ENCODE data around the gene SAE1. TPM values are rescaled to one million over a fixed set of nuclear protein-coding genes. Genes with fewer than 3 reads are reported as not detected.

SAE1 gene
- polyA plus RNA-seq, 3 donors: 28.3 to 54.2 (median 46.5) TPM

DNA sequence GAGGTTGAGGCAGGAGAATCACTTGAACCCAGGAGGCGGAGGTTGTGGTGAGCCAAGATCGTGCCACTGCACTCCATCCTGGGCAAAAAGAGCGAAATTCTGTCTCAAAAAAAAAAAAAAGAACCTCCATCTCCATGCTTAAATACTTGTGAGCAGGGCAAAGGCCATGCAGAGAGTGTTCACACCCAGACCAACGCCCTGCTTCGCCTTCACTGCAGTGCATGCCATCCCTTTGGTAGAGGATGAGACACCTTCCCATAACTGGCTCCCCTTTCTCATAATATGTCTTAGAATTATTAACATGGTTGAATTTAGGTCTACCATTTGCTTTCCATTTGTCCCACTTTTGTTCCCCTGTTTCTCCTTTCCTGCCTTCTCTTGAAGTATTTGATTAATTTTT lies 84.9 kb downstream of the SAE1 start:
- no peak overlapping the region for H3K27ac Mint-ChIP-seq
- H3K4me1 Mint-ChIP-seq: peaks cover 7% of the 10 kb centered on the region
- H3K4me3 ChIP-seq (replicated peaks in 1 of 3; ENCODE audit: low read depth in 2 of 3, low read length in 3 of 3): no peak overlapping the region
- TF ChIP-seq, protein P1, sequence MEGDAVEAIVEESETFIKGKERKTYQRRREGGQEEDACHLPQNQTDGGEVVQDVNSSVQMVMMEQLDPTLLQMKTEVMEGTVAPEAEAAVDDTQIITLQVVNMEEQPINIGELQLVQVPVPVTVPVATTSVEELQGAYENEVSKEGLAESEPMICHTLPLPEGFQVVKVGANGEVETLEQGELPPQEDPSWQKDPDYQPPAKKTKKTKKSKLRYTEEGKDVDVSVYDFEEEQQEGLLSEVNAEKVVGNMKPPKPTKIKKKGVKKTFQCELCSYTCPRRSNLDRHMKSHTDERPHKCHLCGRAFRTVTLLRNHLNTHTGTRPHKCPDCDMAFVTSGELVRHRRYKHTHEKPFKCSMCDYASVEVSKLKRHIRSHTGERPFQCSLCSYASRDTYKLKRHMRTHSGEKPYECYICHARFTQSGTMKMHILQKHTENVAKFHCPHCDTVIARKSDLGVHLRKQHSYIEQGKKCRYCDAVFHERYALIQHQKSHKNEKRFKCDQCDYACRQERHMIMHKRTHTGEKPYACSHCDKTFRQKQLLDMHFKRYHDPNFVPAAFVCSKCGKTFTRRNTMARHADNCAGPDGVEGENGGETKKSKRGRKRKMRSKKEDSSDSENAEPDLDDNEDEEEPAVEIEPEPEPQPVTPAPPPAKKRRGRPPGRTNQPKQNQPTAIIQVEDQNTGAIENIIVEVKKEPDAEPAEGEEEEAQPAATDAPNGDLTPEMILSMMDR (IDR thresholded peaks at IDR 0.05): no peak
- H3K79me2 ChIP-seq (ENCODE audit: insufficient read depth, low read length): no peaks in the 10 kb centered on the region
- 100% methylated on average over 3 of the region's 5 CpGs for WGBS (ENCODE audit: insufficient coverage)
- H3K27ac ChIP-seq (ENCODE audit: low read depth in 1 of 2, low read length in 2 of 2): no peak overlapping the region
- no peak overlapping the region for H3K9ac ChIP-seq (ENCODE audit: insufficient read depth, low read length, poor library complexity, severe bottlenecking)
- H3K27me3 ChIP-seq (ENCODE audit: control insufficient read depth in 2 of 2, insufficient read depth in 2 of 2, low read length in 2 of 2): no peaks in the 10 kb centered on the region
- peaks cover 0 to 2% of the 10 kb centered on the region in 2 donors for H3K36me3 ChIP-seq (replicated peaks in 1 of 2; ENCODE audit: control insufficient read depth in 1 of 2, insufficient read depth in 2 of 2, low read length in 2 of 2)
- peaks cover 5 to 7% of the 10 kb centered on the region in 2 donors for H3K36me3 Mint-ChIP-seq
- intact Hi-C loops (cut with micrococcal nuclease): no loop called here
- no peaks in the 10 kb centered on the region for H4K20me1 ChIP-seq (ENCODE audit: insufficient read depth, low read length)
- H3K27me3 Mint-ChIP-seq (ENCODE audit: low read depth in 3 of 3): peaks cover 0 to 3% (median 1%) of the 10 kb centered on the region in 3 donors
- no peak overlapping the region for H2AFZ ChIP-seq (ENCODE audit: insufficient read depth, low read depth, low read length, poor library complexity, severe bottlenecking)
- H3K9me3 ChIP-seq (replicated peaks in 1 of 2; ENCODE audit: control insufficient read depth in 1 of 2, insufficient read depth in 1 of 2, low read length in 2 of 2): no peaks in the 10 kb centered on the region
- no peaks in the 10 kb centered on the region for H3K9me3 Mint-ChIP-seq
- no peak overlapping the region for H3K4me3 Mint-ChIP-seq
- H3K4me2 ChIP-seq (replicated peaks; ENCODE audit: extremely low read depth, low read length, poor library complexity, severe bottlenecking): no peak overlapping the region
- H3K4me1 ChIP-seq (ENCODE audit: control insufficient read depth in 1 of 2, insufficient read depth in 2 of 2, low read length in 2 of 2): peaks cover 6 to 7% of the 10 kb centered on the region in 2 donors
- no peak for DNase-seq

- H3K4me1 Mint-ChIP-seq: peaks cover 6% of the 10 kb centered on the region
- peaks cover 0 to 1% (median 0%) of the 10 kb centered on the region in 3 donors for H3K27me3 Mint-ChIP-seq (ENCODE audit: low read depth in 3 of 3)
- H3K36me3 ChIP-seq (replicated peaks in 1 of 2; ENCODE audit: control insufficient read depth in 1 of 2, insufficient read depth in 2 of 2, low read length in 2 of 2): peaks cover 21 to 27% of the 10 kb centered on the region in 2 donors
- H3K4me1 ChIP-seq (ENCODE audit: control insufficient read depth in 1 of 2, insufficient read depth in 2 of 2, low read length in 2 of 2): peaks cover 8 to 11% of the 10 kb centered on the region in 2 donors
- H2AFZ ChIP-seq (ENCODE audit: insufficient read depth, low read depth, low read length, poor library complexity, severe bottlenecking): no peak overlapping the region
- H3K9me3 Mint-ChIP-seq: peaks cover 0 to 2% (median 0%) of the 10 kb centered on the region in 7 donors
- peaks cover 27 to 45% of the 10 kb centered on the region in 2 donors for H3K36me3 Mint-ChIP-seq
- 97% methylated on average over 25 of the region's 33 CpGs for WGBS (ENCODE audit: insufficient coverage)
- intact Hi-C loops (cut with micrococcal nuclease): no loop called here
- H3K4me3 ChIP-seq (replicated peaks in 1 of 3; ENCODE audit: low read depth in 2 of 3, low read length in 3 of 3): no peak overlapping the region
- peak overlapping the region in 2 of 7 donors; percentile 36 to 69 for H3K27ac Mint-ChIP-seq
- peaks cover 27% of the 10 kb centered on the region for H4K20me1 ChIP-seq (ENCODE audit: insufficient read depth, low read length)
- no peak overlapping the region for H3K9ac ChIP-seq (ENCODE audit: insufficient read depth, low read length, poor library complexity, severe bottlenecking)
- no peaks in the 10 kb centered on the region for H3K27me3 ChIP-seq (ENCODE audit: control insufficient read depth in 2 of 2, insufficient read depth in 2 of 2, low read length in 2 of 2)
- H3K9me3 ChIP-seq (replicated peaks in 1 of 2; ENCODE audit: control insufficient read depth in 1 of 2, insufficient read depth in 1 of 2, low read length in 2 of 2): no peaks in the 10 kb centered on the region
- H3K27ac ChIP-seq (ENCODE audit: low read depth in 1 of 2, low read length in 2 of 2): no peak overlapping the region
- no peaks in the 10 kb centered on the region for H3K79me2 ChIP-seq (ENCODE audit: insufficient read depth, low read length)
- H3K4me2 ChIP-seq (replicated peaks; ENCODE audit: extremely low read depth, low read length, poor library complexity, severe bottlenecking): no peak overlapping the region
- TF ChIP-seq, protein P1 (IDR thresholded peaks at IDR 0.05): no peak
- no peak overlapping the region for H3K4me3 Mint-ChIP-seq
- no peak for DNase-seq
Observed at GRCh38 chr19:47221080-47221841, 90.6 kb downstream of the SAE1 start.
